DMS53 (cell line): Measurements from ENCODE around the gene GPR179.
A peak's percentile ranks its signal among the peaks of the same experiment; 100 is the strongest.
"Not testable (repeated sequence)": the region's sequence is repeated elsewhere in the genome, so short reads cannot be mapped to it uniquely, and the experiment has no call there.

Experiments used
- DNase-seq: peaks from one replicate; lab custom pipeline; 2025; lab: John Stamatoyannopoulos, UW

GPR179 gene

DNA sequence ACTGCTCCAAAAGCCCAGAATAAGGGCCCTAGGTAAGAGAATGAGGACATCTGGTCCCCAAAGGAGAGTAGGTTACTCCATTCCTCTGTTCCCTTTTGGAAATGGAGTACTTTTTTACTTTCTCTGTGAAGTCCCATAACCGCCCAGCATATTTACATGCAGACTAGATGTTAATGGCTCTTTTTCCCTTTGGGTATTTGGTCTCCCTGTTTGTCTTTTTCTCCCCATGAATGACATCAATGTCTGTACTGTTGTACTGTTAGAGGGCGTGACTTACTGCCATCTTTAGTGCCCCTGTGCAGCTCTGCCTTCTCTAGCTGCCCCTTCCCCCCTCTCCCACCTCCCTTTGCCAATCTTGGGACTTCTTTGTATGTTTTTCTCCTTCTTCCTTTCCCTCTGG is 19.0 kb downstream of the GPR179 start:
- no peak for DNase-seq

DNA sequence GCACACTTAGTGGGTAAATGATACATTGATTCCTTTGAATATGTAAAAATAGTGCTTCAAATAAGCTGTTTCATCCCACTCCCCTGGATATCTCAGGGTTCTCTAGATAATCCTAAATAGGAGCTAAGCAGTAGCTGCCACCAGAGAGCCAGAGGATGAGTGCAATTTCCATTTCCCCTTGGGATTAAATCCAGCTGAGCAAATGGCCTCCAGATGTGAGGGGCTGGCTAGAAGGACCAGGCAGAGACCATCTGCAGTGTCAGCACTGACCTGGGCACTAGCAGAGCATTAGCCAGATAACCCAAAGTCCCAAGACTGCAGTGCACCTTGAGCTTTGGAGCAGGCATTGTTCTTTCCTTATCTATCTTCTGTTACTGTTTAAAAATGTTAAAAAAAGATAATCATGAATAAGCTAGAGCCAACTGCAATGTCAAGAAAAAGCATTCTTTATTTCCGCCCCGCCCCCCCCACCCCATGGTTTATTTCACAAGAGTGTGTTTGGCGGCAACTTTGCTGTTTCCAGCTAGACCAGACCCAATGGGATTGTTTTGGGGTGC is 19.5 kb downstream of the GPR179 start:
- no peak for DNase-seq

DNA sequence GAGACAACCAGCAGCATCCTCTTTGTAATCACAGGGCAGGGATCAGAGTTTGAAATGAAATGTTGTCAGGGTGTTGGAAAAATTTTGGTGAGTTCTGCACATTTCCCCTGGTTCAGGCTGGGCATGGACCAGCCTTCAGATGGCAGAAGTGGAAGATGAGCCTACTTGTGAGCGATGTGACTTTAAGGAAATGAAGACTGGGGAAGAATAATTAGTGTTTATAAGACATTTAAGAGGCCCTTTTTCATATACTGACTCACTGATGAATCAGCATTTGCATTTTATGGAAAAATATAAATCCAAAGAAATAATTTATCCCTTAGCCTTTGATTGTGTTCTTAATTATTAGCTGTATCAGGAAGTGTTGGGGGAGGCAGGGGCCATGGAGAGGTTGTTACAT is 20.9 kb downstream of the GPR179 start:
- DNase-seq = no peak

DNA sequence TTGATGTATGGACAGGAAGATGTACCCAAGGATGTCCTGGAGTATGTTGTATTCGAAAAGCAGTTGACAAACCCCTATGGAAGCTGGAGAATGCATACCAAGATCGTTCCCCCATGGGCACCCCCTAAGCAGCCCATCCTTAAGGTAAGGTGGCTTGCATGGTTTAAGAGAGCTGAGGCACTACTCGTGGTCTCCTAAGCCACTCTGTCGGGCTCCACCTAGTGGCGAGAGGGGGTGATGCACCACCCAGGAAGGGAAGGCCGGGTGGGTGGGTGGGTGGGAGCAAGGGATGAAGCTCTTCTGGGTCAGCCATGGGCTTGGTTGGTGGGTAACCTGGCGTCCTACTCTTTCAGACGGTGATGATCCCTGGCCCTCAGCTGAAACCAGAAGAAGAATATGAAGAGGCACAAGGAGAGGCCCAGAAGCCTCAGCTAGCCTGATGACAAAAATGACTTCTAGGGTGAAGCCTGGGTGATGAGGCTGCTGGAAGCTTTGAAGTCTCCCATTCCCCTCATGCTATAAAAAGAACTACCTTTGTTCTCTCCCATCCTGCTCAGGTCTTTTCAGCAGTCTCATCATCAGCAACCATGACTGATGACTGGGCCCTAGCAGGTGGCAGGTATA is 21.5 kb downstream of the GPR179 start:
- peak; percentile 66 for DNase-seq

DNA sequence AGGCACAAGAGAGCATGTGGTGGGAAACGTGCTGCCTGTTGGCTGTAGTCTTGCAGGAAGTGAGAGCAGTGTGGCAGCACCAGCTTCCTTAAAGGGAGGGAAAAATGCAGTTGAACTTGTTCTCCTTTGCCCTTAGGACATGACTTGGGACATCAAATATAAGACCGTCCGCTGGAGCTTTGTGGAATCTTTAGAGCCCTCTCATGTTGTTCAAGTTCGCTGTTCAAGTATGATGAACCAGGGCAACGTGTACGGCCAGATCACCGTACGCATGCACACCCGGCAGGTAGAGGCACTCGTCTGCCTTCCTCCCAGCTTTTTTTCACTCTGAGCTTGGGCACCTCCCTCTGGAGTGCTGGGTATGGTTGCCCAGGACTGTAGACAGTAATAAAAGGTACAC is 23.3 kb downstream of the GPR179 start:
- DNase-seq = no peak

DNA sequence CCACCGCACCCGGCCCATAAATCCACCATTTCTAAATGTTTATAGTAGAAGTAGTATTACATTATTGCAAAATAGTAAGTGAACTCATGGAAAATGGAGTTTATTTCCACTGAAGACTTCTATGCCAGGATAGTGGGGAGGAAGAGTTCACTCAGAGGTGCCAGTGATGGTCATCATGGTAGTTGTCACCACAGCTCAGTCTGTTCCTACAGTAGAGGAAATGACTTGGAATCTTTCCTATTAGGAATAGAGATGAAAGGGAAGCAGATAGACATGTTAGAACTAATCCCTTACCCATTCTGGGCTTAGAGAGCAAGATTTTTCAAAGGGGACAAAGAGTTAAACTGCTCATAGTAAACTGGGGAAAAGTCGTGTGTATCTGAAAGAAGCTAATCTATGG is 26.7 kb downstream of the GPR179 start:
- no peak for DNase-seq

DNA sequence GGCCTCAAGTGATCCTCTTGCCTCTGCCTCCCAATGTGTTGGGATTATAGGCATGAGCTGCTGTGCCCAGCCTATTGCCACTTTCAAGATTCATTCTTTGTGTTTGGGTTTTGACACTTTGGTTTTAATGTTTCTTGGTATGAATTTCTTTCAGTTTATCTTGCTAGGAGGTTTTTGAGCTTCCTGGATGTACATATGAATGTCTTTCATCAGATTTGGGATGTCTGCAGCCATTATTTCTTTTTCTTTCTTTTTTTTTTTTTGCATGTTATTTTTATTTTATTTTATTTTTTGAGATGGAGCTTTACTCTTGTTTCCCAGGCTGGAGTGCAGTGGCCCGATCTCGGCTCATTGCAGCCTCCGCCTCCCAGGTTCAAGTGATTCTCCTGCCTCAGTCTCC is 28.3 kb downstream of the GPR179 start:
- no peak for DNase-seq

DNA sequence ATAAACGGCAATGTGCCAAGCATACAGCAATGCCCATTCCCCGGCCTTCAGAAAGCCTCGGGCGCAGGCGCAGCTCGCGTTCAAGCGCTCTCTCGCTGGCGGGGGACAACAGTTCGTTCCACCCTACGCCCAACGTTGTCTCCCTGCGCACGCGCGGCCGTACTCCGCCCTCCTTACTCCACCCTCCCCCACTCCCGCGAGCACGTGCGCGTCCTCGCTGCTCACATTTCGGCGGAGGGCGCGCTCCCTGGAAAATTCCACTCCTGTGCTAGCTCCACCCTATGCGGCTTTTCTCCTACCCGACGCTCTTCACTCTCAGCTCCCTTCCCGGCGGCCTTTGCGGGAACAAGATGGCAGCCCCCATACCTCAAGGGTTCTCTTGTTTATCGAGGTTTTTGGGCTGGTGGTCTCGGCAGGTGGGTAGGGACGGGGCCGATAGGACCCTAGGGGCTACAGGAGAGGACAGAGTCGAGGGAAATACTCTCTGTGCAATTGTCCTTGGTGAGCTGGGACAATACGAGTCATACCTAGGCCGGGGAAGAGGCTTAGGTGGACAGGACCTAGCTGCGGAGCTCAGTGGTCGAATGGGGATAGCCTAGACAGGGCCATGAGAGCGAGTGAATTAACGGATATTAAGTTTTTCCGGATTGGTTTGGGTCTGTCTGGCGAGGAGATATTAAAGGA is 46.8 kb downstream of the GPR179 start, which contains the start of gene MRPL45:
Gene MRPL45 (plus strand): TSS at position 335 of the 684 bp plus-strand sequence. CDS start 16 bp downstream, at position 351.
- peak; percentile 97 for DNase-seq

DNA sequence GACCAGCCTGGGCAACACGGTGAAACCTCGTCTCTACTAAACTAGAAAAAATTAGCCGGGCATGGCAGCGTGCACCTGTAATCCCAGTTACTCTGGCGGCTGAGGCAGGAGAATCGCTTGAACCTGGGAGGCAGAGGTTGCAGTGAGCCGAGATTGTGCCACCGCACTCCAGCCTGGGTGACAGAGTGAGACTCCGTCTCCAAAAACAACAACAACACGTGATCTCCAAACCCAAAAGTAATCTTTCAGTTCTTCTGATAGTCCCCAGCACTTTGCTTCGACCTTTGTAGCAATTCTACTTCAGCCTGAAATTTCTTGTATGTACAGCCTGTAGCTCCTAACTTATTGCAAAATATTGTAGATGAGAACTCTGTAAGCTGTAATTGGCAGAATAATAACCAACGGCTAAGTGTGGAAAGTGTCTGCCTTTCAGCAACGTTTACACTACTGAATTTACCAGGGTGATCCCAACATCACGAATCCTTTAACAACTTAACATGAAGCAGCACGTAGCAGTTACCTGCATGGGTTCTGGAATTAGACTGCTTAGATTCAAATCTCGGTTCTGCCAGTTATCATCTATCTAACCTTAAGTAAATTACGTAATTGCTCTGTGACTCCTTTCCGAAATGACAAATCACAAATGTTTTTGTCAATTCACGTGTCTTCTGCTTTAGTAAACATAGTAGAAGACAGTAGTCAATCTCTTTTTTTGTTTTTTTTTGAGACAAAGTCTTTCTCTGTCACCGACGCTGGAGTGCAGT is 48.0 kb downstream of the GPR179 start:
- DNase-seq = not testable (repeated sequence)

DNA sequence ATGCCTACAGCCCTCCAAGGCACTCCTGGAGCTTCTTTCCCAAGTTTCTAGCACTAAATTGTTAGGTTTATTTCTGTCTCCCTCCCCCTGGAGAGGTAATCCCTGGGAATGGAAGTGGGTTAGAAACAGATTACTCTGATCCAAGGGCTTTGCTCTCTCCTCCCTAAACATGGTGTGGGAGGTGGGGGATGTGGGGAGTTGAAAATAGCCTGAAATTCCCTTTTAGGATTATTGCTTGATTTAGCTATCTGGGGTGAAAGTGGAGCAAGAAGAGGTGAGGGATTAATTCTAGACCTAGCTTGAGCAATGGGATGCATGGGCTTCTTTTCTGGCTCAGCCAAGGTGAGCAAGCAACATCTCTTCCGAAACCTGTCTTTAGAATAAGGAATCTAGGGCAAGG is 54.0 kb downstream of the GPR179 start:
- not testable (repeated sequence) for DNase-seq

DNA sequence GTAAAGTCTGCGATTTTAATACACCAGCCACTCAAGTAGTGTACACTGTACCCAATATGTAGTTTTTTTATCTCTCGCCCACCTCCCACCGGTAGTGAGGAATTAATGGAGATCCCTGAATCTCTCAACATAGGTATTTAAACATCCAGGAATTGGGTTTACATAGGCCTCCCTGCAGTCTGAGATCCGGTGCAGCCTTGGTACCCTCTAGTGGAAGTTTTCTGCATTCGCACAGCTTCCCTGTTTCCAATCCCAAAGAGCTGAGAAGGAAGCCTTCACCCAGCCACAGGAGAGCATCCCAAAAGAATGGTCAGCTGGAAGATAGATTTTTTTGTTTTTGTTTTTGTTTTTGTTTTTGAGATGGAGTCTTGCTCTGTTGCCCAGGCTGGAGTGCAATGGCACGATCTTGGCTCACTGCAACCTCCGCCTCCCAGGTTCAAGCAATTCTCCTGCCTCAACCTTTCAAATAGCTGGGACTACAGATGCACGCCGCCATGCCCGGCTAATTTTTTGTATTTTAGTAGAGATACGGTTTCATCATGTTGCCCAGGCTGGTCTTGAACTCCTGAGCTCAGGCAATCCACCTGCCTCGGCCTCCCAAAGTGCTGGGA is 55.4 kb downstream of the GPR179 start:
- peak; percentile 60 for DNase-seq

DNA sequence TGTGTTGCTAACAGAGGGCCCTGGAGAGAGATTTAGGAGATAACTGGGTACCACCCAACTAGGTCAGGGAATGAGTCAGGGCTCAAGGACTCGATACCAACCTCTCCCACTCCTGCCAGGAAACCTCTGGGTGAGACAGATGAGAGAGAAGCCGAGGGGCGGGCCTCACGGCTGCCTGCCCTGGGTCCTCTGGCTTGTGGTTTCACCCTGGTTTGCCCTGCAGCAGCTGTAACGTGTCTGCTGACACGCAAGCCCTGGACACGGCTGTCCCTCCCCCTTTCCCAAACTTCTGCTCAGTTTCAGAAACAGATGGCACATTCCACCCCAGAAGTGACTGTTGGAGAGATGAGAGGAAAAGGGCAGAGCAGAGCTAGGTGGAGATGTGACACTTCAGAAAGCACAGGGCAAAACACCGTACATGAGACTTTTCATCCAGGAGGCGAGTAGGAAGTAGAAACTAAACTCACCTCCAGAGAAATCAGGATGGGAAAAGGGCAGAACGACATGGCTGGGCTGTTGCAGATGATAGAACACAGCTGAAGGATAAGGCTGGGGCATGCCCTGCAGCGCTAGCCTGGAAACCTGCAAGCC is 57.2 kb downstream of the GPR179 start:
- peak; percentile 71 for DNase-seq

DNA sequence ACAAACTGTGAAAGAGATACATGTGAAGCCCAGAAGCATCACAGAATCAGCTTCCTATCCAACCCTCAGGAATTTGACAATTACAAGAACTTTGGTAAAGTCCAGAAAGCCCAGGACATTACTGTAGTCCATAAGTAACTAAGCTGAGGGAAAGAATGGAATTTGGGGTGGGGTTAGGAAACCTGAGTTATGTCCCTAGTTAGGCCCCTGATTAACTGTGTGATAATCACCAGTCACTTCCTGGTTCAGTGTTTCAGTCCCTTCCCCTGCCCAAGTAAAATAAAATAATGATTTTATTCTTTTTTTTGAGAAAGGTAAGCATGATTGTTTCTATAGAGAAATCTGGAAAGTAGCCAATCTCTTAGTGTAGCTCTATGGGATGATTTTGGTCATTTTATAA is 57.8 kb downstream of the GPR179 start:
- not testable (repeated sequence) for DNase-seq
